Osteoblast (primary cell): ENCODE measurements around the gene ARHGAP6. TPM values are rescaled to one million over a fixed set of nuclear protein-coding genes. Genes with fewer than 3 reads are reported as not detected.

Experiments
- DNase-seq: peaks from one replicate; pipeline ENCODE4 v3.0.0; 2011; ENCODE audit warnings: low spot score, mixed read lengths; ENCODE audit not compliant: insufficient read length; ENCODE audit errors: missing footprints
- H2AFZ ChIP-seq: 2 replicates; pipeline ENCODE4 v1.6.0; 2011; ENCODE audit warnings: mild to moderate bottlenecking, low read length
- H3K27ac ChIP-seq: 2 replicates; pipeline ENCODE4 v1.5.1; 2011; ENCODE audit warnings: mild to moderate bottlenecking, low read depth, low read length, moderate library complexity
- H3K27me3 ChIP-seq: 2 replicates; pipeline ENCODE4 v1.6.0; 2012; ENCODE audit warnings: mild to moderate bottlenecking, control low read depth, inconsistent platforms, low read length, moderate library complexity; ENCODE audit not compliant: insufficient read depth
- H3K36me3 ChIP-seq: 2 replicates; pipeline ENCODE4 v1.5.1; 2011; ENCODE audit warnings: mild to moderate bottlenecking, low read length, control low read depth, moderate library complexity; ENCODE audit not compliant: insufficient read depth
- H3K4me1 ChIP-seq: 2 replicates; pipeline ENCODE4 v1.5.1; 2011; ENCODE audit warnings: mild to moderate bottlenecking, low read length, control low read depth, moderate library complexity; ENCODE audit not compliant: insufficient read depth
- H3K4me2 ChIP-seq: 2 replicates; pipeline ENCODE4 v1.6.0; 2011; ENCODE audit warnings: mild to moderate bottlenecking, low read length; ENCODE audit not compliant: insufficient read depth
- H3K4me3 ChIP-seq: fragments of 200-600 bp; sonication (generic); 3 replicates; pipeline ENCODE4 v1.5.1; 2012; ENCODE audit warnings: mild to moderate bottlenecking, low read length, inconsistent platforms; ENCODE audit not compliant: insufficient read depth
- H3K79me2 ChIP-seq: 2 replicates; pipeline ENCODE4 v1.6.0; 2012; ENCODE audit warnings: mild to moderate bottlenecking, low read length, control low read depth, inconsistent platforms; ENCODE audit not compliant: insufficient read depth
- H3K9me3 ChIP-seq: 2 replicates; pipeline ENCODE4 v1.5.1; 2011; ENCODE audit warnings: low read depth, low read length, control low read depth
- H4K20me1 ChIP-seq: 2 replicates; pipeline ENCODE4 v1.6.0; 2012; ENCODE audit warnings: mild to moderate bottlenecking, low read length, control low read depth; ENCODE audit not compliant: insufficient read depth
- CTCF ChIP-seq: IDR thresholded peaks from 2 replicates; pipeline ENCODE4 v1.5.1; 2011; ENCODE audit warnings: mild to moderate bottlenecking, low read depth, low read length, moderate library complexity; ENCODE audit errors: extremely low read depth
- total RNA-seq: library from RNA; depleted of rRNA; stranded (reverse); fragments of >200 nt; gene quantifications from 2 replicates; pipeline ENCODE4 v1.2.3, GENCODE V29; 2012

ARHGAP6 gene
- total RNA-seq, 1 donor: 2.2 TPM

DNA sequence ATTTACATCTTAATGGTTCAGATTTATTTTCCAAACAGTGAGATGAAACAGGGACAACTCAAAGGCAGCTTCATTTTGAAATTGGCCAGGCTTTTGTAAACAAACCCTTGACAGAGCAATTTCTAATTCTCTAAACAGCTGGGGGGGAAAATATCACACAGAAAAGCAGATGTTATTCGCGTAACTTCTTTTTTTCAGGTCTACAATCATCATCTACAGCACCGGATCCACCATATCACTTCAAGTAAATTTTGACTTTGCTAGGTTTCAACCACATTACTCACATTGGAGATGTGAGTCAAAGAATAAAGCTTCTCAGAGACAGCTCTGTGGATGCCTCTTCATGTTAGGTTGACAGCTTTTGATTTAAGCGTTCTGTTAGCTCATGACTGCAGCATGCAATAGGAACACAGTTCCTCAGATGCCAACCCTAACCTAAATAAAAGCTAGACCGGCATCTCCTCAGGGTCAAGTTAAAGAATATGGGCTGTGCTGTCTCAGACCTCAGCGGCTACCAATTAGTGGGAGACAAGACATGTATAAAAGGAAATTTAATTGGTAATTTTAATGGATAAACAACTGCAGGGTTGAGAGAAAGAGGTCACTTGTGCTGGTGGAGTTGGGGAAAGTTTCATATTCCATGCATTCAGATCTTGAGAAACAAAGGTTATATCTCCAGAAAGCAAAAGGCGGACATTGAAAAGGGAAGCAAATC is 345.8 kb downstream of the ARHGAP6 start:
- H3K4me2 ChIP-seq: no peak overlapping the region
- no peak overlapping the region for H3K27ac ChIP-seq
- H3K9me3 ChIP-seq: peaks cover 5% of the 10 kb centered on the region
- H4K20me1 ChIP-seq: no peaks in the 10 kb centered on the region
- H3K79me2 ChIP-seq: no peaks in the 10 kb centered on the region
- no peak overlapping the region for H3K4me3 ChIP-seq
- no peaks in the 10 kb centered on the region for H3K36me3 ChIP-seq
- no peak overlapping the region for H2AFZ ChIP-seq
- H3K27me3 ChIP-seq: no peaks in the 10 kb centered on the region
- TF ChIP-seq CTCF: no peak
- no peak for DNase-seq
- H3K4me1 ChIP-seq: no peaks in the 10 kb centered on the region

DNA sequence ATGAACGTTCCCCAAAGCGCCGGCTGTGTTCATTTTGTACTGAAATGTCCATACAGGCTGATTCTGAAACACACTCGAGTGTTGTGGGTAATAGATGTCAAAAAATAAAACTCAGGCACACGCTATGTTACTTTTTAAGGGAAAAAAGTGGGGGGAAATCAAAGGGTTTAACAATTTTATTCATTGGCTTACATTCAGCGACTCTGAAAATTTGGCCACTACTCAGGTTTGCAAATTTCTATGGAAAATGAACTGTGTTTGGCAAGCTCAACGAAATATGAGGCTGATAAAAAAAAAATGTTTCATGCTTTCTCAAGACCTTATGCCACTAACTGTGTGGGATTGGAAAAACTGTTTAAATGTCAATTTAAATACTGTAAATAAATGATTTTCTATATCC is 354.0 kb downstream of the ARHGAP6 start:
- Histone ChIP-seq H3K27ac (no peak overlapping the region), H3K4me2 (no peak overlapping the region), H3K36me3 (no peaks in the 10 kb centered on the region), H3K4me3 (no peak overlapping the region), H3K4me1 (no peaks in the 10 kb centered on the region), H2AFZ (no peak overlapping the region), H4K20me1 (no peaks in the 10 kb centered on the region), H3K27me3 (no peaks in the 10 kb centered on the region), H3K79me2 (no peaks in the 10 kb centered on the region), H3K9me3 (no peaks in the 10 kb centered on the region)
- TF ChIP-seq CTCF: no peak
- DNase-seq: no peak

GRCh38 chrX:11309220-11309619 is 356.5 kb downstream of the ARHGAP6 start:
- H4K20me1 ChIP-seq: no peaks in the 10 kb centered on the region
- TF ChIP-seq CTCF: no peak
- H3K9me3 ChIP-seq: no peaks in the 10 kb centered on the region
- H3K4me1 ChIP-seq: no peaks in the 10 kb centered on the region
- no peaks in the 10 kb centered on the region for H3K36me3 ChIP-seq
- no peak for DNase-seq
- H2AFZ ChIP-seq: no peak overlapping the region
- H3K4me2 ChIP-seq: no peak overlapping the region
- no peaks in the 10 kb centered on the region for H3K27me3 ChIP-seq
- no peak overlapping the region for H3K27ac ChIP-seq
- H3K4me3 ChIP-seq: no peak overlapping the region
- no peaks in the 10 kb centered on the region for H3K79me2 ChIP-seq

- Histone ChIP-seq H3K4me2 (no peak overlapping the region), H3K9me3 (no peaks in the 10 kb centered on the region), H3K27ac (no peak overlapping the region), H2AFZ (no peak overlapping the region), H3K4me1 (no peaks in the 10 kb centered on the region), H3K36me3 (no peaks in the 10 kb centered on the region), H3K79me2 (no peaks in the 10 kb centered on the region), H3K27me3 (no peaks in the 10 kb centered on the region), H4K20me1 (no peaks in the 10 kb centered on the region), H3K4me3 (no peak overlapping the region)
- TF ChIP-seq CTCF: no peak
- DNase-seq: no peak
Measured at GRCh38 chrX:11305641-11306040, 360.1 kb downstream of the ARHGAP6 start.
